ENCODE measurements around the gene TVP23A. TPM values are rescaled to one million over a fixed set of nuclear protein-coding genes. Genes with fewer than 3 reads are reported as not detected.
A peak's percentile ranks its signal among the peaks of the same experiment; 100 is the strongest.
"Not testable (repeated sequence)": the region's sequence is repeated elsewhere in the genome, so short reads cannot be mapped to it uniquely, and the experiment has no call there.

Gene TVP23A
- total and polyA plus RNA-seq, 5 experiments from 2014 or later: 0.06 TPM; not detected in 4

GRCh38 chr16:10777356-10777755 lies 41.2 kb downstream of the TVP23A start:
- H3K27ac Mint-ChIP-seq: no peak overlapping the region
- peaks cover 0 to 7% (median 2%) of the 10 kb centered on the region in 5 donors for H3K27me3 Mint-ChIP-seq
- H3K36me3 Mint-ChIP-seq: no peaks in the 10 kb centered on the region
- ATAC-seq: no peak
- peaks cover 3 to 16% (median 11%) of the 10 kb centered on the region in 4 donors for H3K4me1 Mint-ChIP-seq
- DNase-seq: no peak
- no peaks in the 10 kb centered on the region for H3K9me3 Mint-ChIP-seq
- no peak overlapping the region for H3K4me3 Mint-ChIP-seq
- POLR2A ChIA-PET: no interaction called here

- H3K27me3 Mint-ChIP-seq, POLR2A ChIA-PET: not testable (repeated sequence)
- peaks cover 3 to 18% (median 12%) of the 10 kb centered on the region in 4 donors for H3K4me1 Mint-ChIP-seq
Measured at GRCh38 chr16:10776923-10777322, 41.7 kb downstream of the TVP23A start.

GRCh38 chr16:10776280-10776679 lies 42.3 kb downstream of the TVP23A start:
- Mint-ChIP-seq H3K4me3 (peak overlapping the region in 7 of 10 donors; percentile 2 to 69 (median 33)), H3K36me3 (no peaks in the 10 kb centered on the region), H3K27me3 (peaks cover 0 to 3% (median 0%) of the 10 kb centered on the region in 5 donors), H3K27ac (peak overlapping the region in 6 of 10 donors; percentile 50 to 85 (median 76)), H3K9me3 (no peaks in the 10 kb centered on the region), H3K4me1 (peaks cover 3 to 24% (median 17%) of the 10 kb centered on the region in 4 donors)
- DNase-seq (peak in 4 of 10 donors; percentile 19 to 51 (median 31)), ATAC-seq (peak; percentile 73 to 90)
- POLR2A ChIA-PET: interaction anchor here (0.7 kb wide), 1 partner anchor 480 kb away, joined by 4 read pairs; the partner anchor contains the start of gene SOCS1

More at GRCh38 chr16:10776923-10777322, 41.7 kb downstream of the TVP23A start:
- not testable (repeated sequence) for H3K4me3 Mint-ChIP-seq, H3K36me3 Mint-ChIP-seq, ATAC-seq, H3K9me3 Mint-ChIP-seq, DNase-seq
- H3K27ac Mint-ChIP-seq: peak overlapping the region in 2 of 10 donors; percentile 48 to 50

- POLR2A ChIA-PET: interaction anchor here (1.2 kb wide), 1 partner anchor 27 kb away, joined by 3 read pairs; the partner anchor contains the start of gene NUBP1
- Mint-ChIP-seq H3K4me3 (peak overlapping the region in 9 of 10 donors; percentile 1 to 67 (median 41)), H3K36me3 (peaks cover 0 to 24% (median 4%) of the 10 kb centered on the region in 3 donors), H3K9me3 (no peaks in the 10 kb centered on the region), H3K27ac (peak overlapping the region; percentile 20 to 82 (median 67)), H3K4me1 (peaks cover 10 to 38% (median 30%) of the 10 kb centered on the region in 4 donors), H3K27me3 (no peaks in the 10 kb centered on the region)
- peak; percentile 92 to 94 for ATAC-seq
- peak in 7 of 10 donors; percentile 4 to 58 (median 35) for DNase-seq
Measured at GRCh38 chr16:10770907-10771306, 47.7 kb downstream of the TVP23A start.

- Mint-ChIP-seq H3K9me3 (no peaks in the 10 kb centered on the region), H3K4me3 (no peak overlapping the region), H3K27ac (peak overlapping the region in 3 of 10 donors; percentile 29 to 83 (median 43)), H3K27me3 (no peaks in the 10 kb centered on the region), H3K36me3 (peaks cover under 1 to 35% (median 5%) of the 10 kb centered on the region in 3 donors), H3K4me1 (peaks cover 12 to 43% (median 35%) of the 10 kb centered on the region in 4 donors)
- POLR2A ChIA-PET: no interaction called here
- DNase-seq (no peak), ATAC-seq (no peak)
Measured at GRCh38 chr16:10769381-10769780, 49.2 kb downstream of the TVP23A start.

- H3K9me3 Mint-ChIP-seq: no peaks in the 10 kb centered on the region
- H3K36me3 Mint-ChIP-seq: peaks cover 10 to 56% (median 23%) of the 10 kb centered on the region in 3 donors
- POLR2A ChIA-PET: no interaction called here
- peaks cover 14 to 50% (median 37%) of the 10 kb centered on the region in 4 donors for H3K4me1 Mint-ChIP-seq
- ATAC-seq: no peak
- no peaks in the 10 kb centered on the region for H3K27me3 Mint-ChIP-seq
- H3K4me3 Mint-ChIP-seq: no peak overlapping the region
- no peak for DNase-seq
- peak overlapping the region in 3 of 10 donors; percentile 18 to 94 (median 78) for H3K27ac Mint-ChIP-seq
Measured at GRCh38 chr16:10767127-10767526, 51.5 kb downstream of the TVP23A start.

GRCh38 chr16:10765772-10766171 lies 52.8 kb downstream of the TVP23A start:
- ATAC-seq (peak; percentile 28 to 35), DNase-seq (peak in 1 of 10 donors; percentile 23)
- peaks cover 10 to 69% (median 31%) of the 10 kb centered on the region in 3 donors for H3K36me3 Mint-ChIP-seq
- H3K9me3 Mint-ChIP-seq: no peaks in the 10 kb centered on the region
- peaks cover 10 to 43% (median 24%) of the 10 kb centered on the region in 4 donors for H3K4me1 Mint-ChIP-seq
- H3K27me3 Mint-ChIP-seq: no peaks in the 10 kb centered on the region
- H3K27ac Mint-ChIP-seq: peak overlapping the region in 9 of 10 donors; percentile 34 to 94 (median 73)
- peak overlapping the region in 2 of 10 donors; percentile 24 to 65 for H3K4me3 Mint-ChIP-seq
- POLR2A ChIA-PET: no interaction called here

- Mint-ChIP-seq H3K9me3 (no peaks in the 10 kb centered on the region), H3K4me3 (no peak overlapping the region), H3K27me3 (no peaks in the 10 kb centered on the region), H3K4me1 (peaks cover 10 to 33% (median 18%) of the 10 kb centered on the region in 4 donors), H3K36me3 (peaks cover 14 to 82% (median 46%) of the 10 kb centered on the region in 3 donors), H3K27ac (peak overlapping the region in 2 of 10 donors; percentile 8 to 10)
- no peak for ATAC-seq
- POLR2A ChIA-PET: no interaction called here
- DNase-seq: no peak
Measured at GRCh38 chr16:10763456-10763855, 55.1 kb downstream of the TVP23A start.

GRCh38 chr16:10762336-10763016 lies 56.1 kb downstream of the TVP23A start:
- POLR2A ChIA-PET: no interaction called here
- DNase-seq (no peak), ATAC-seq (no peak)
- H3K4me1 Mint-ChIP-seq: peaks cover 10 to 28% (median 18%) of the 10 kb centered on the region in 4 donors
- peak overlapping the region in 1 of 10 donors; percentile 56 for H3K27ac Mint-ChIP-seq
- no peaks in the 10 kb centered on the region for H3K27me3 Mint-ChIP-seq
- peak overlapping the region in 1 of 10 donors; percentile 30 for H3K4me3 Mint-ChIP-seq
- H3K36me3 Mint-ChIP-seq: peaks cover 14 to 85% (median 45%) of the 10 kb centered on the region in 3 donors
- H3K9me3 Mint-ChIP-seq: no peaks in the 10 kb centered on the region

- H3K36me3 Mint-ChIP-seq: peaks cover 14 to 91% (median 45%) of the 10 kb centered on the region in 3 donors
- no peak overlapping the region for H3K4me3 Mint-ChIP-seq
- DNase-seq: no peak
- no peaks in the 10 kb centered on the region for H3K9me3 Mint-ChIP-seq
- no peak for ATAC-seq
- H3K27ac Mint-ChIP-seq: no peak overlapping the region
- no peaks in the 10 kb centered on the region for H3K27me3 Mint-ChIP-seq
- peaks cover 9 to 27% (median 16%) of the 10 kb centered on the region in 4 donors for H3K4me1 Mint-ChIP-seq
- POLR2A ChIA-PET: no interaction called here
Measured at GRCh38 chr16:10761373-10761772, 57.2 kb downstream of the TVP23A start.

- Mint-ChIP-seq H3K4me1 (peaks cover 4 to 21% (median 11%) of the 10 kb centered on the region in 4 donors), H3K27me3 (no peaks in the 10 kb centered on the region), H3K4me3 (no peak overlapping the region), H3K36me3 (peaks cover 14 to 93% (median 45%) of the 10 kb centered on the region in 3 donors), H3K27ac (peak overlapping the region in 2 of 10 donors; percentile 66 to 69), H3K9me3 (no peaks in the 10 kb centered on the region)
- POLR2A ChIA-PET: no interaction called here
- ATAC-seq (no peak), DNase-seq (no peak)
Measured at GRCh38 chr16:10760858-10761257, 57.7 kb downstream of the TVP23A start.

GRCh38 chr16:10756574-10756973 lies 62.0 kb downstream of the TVP23A start:
- peaks cover 4 to 91% (median 32%) of the 10 kb centered on the region in 3 donors for H3K36me3 Mint-ChIP-seq
- ATAC-seq: no peak
- no peaks in the 10 kb centered on the region for H3K9me3 Mint-ChIP-seq
- peaks cover 0 to 22% (median 5%) of the 10 kb centered on the region in 4 donors for H3K4me1 Mint-ChIP-seq
- no peak overlapping the region for H3K4me3 Mint-ChIP-seq
- H3K27ac Mint-ChIP-seq: peak overlapping the region in 1 of 10 donors; percentile 62
- POLR2A ChIA-PET: interaction anchor here (0.5 kb wide), 1 partner anchor 500 kb away, joined by 3 read pairs; the partner anchor contains the start of gene SOCS1
- no peaks in the 10 kb centered on the region for H3K27me3 Mint-ChIP-seq
- no peak for DNase-seq

- ATAC-seq: no peak
- no peaks in the 10 kb centered on the region for H3K27me3 Mint-ChIP-seq
- DNase-seq: no peak
- peaks cover 0 to 27% (median 6%) of the 10 kb centered on the region in 4 donors for H3K4me1 Mint-ChIP-seq
- H3K9me3 Mint-ChIP-seq: no peaks in the 10 kb centered on the region
- peak overlapping the region in 1 of 10 donors; percentile 29 for H3K27ac Mint-ChIP-seq
- H3K4me3 Mint-ChIP-seq: no peak overlapping the region
- POLR2A ChIA-PET: no interaction called here
- peaks cover 4 to 89% (median 31%) of the 10 kb centered on the region in 3 donors for H3K36me3 Mint-ChIP-seq
Measured at GRCh38 chr16:10754941-10755340, 63.7 kb downstream of the TVP23A start.

Measured in naive thymus-derived CD8-positive, alpha-beta T cell (primary cell).